ENCODE results near the gene CCDC18.
A peak's percentile ranks its signal among the peaks of the same experiment; 100 is the strongest.
"Not testable (repeated sequence)": the region's sequence is repeated elsewhere in the genome, so short reads cannot be mapped to it uniquely, and the experiment has no call there.

The CCDC18 gene

GRCh38 chr1:93171549-93172034, 8.9 kb upstream of the CCDC18 start:
- peaks cover 64% of the 10 kb centered on the region for H4K20me1 ChIP-seq (ENCODE audit: insufficient read depth, low read length, poor library complexity, severe bottlenecking)
- H3F3A ChIP-seq (ENCODE audit: low read depth), result peaks cover 17% of the 10 kb centered on the region
- TF ChIP-seq CTCF (conservative IDR thresholded peaks at IDR 0.05; ENCODE audit: low read length) (no peak), EZH2phosphoT487 (IDR thresholded peaks at IDR 0.05; ENCODE audit: borderline replicate concordance) (no peak)
- H3K9ac ChIP-seq (ENCODE audit: low read depth, low read length, poor library complexity, severe bottlenecking), result peak overlapping the region; percentile 75
- H3K9me3 ChIP-seq (ENCODE audit: insufficient read depth, low read depth, low read length), result 0 out of 2 replicates have a peak, but pooled peaks cover 3% of the 10 kb centered on the region
- H3K4me3 ChIP-seq (ENCODE audit: low read length, poor library complexity, severe bottlenecking), result peak overlapping the region; percentile 84
- peaks cover 9% of the 10 kb centered on the region; the same call in 1 of the 2 replicates for H3K36me3 ChIP-seq (ENCODE audit: insufficient read depth, low read length)
- H3K27me3 ChIP-seq (ENCODE audit: insufficient read depth, low read length, poor library complexity, severe bottlenecking), result no peaks in the 10 kb centered on the region
- peaks cover 90% of the 10 kb centered on the region for H3K79me2 ChIP-seq (ENCODE audit: insufficient read depth, low read length)
- H3K4me2 ChIP-seq (ENCODE audit: low read depth, low read length, poor library complexity, severe bottlenecking), result peak overlapping the region; percentile 93
- no peaks in the 10 kb centered on the region for H3K9me2 ChIP-seq (replicated peaks; ENCODE audit: low read depth, low read length)
- H3K4me1 ChIP-seq (ENCODE audit: insufficient read depth, low read length, poor library complexity, severe bottlenecking), result peaks cover 42% of the 10 kb centered on the region
- no peak overlapping the region for H2AFZ ChIP-seq (ENCODE audit: low read length)

- peaks cover 76% of the 10 kb centered on the region for H4K20me1 ChIP-seq (ENCODE audit: insufficient read depth, low read length, poor library complexity, severe bottlenecking)
- no peaks in the 10 kb centered on the region for H3K36me3 ChIP-seq (ENCODE audit: insufficient read depth, low read length)
- peak overlapping the region; percentile 75 for H3K9ac ChIP-seq (ENCODE audit: low read depth, low read length, poor library complexity, severe bottlenecking)
- H3K79me2 ChIP-seq (ENCODE audit: insufficient read depth, low read length), result peaks cover 90% of the 10 kb centered on the region
- no peaks in the 10 kb centered on the region for H3K9me2 ChIP-seq (replicated peaks; ENCODE audit: low read depth, low read length)
- peak overlapping the region; percentile 93 for H3K4me2 ChIP-seq (ENCODE audit: low read depth, low read length, poor library complexity, severe bottlenecking)
- peaks cover 54% of the 10 kb centered on the region for H3K4me1 ChIP-seq (ENCODE audit: insufficient read depth, low read length, poor library complexity, severe bottlenecking)
- no peaks in the 10 kb centered on the region for H3K9me3 ChIP-seq (ENCODE audit: insufficient read depth, low read depth, low read length)
- peak overlapping the region; percentile 84 for H3K4me3 ChIP-seq (ENCODE audit: low read length, poor library complexity, severe bottlenecking)
- TF ChIP-seq EZH2phosphoT487 (IDR thresholded peaks at IDR 0.05; ENCODE audit: borderline replicate concordance), result no peak
- TF ChIP-seq CTCF (conservative IDR thresholded peaks at IDR 0.05; ENCODE audit: low read length), result no peak
- H2AFZ ChIP-seq (ENCODE audit: low read length), result no peak overlapping the region
- no peaks in the 10 kb centered on the region for H3K27me3 ChIP-seq (ENCODE audit: insufficient read depth, low read length, poor library complexity, severe bottlenecking)
- peaks cover 17% of the 10 kb centered on the region for H3F3A ChIP-seq (ENCODE audit: low read depth)
Measured at GRCh38 chr1:93172778-93173177, 7.7 kb upstream of the CCDC18 start.

GRCh38 chr1:93174638-93175037, 5.9 kb upstream of the CCDC18 start:
- peaks cover 83% of the 10 kb centered on the region for H4K20me1 ChIP-seq (ENCODE audit: insufficient read depth, low read length, poor library complexity, severe bottlenecking)
- H3K27me3 ChIP-seq (ENCODE audit: insufficient read depth, low read length, poor library complexity, severe bottlenecking); H3K4me3 ChIP-seq (ENCODE audit: low read length, poor library complexity, severe bottlenecking); H2AFZ ChIP-seq (ENCODE audit: low read length); H3K9ac ChIP-seq (ENCODE audit: low read depth, low read length, poor library complexity, severe bottlenecking); H3K9me3 ChIP-seq (ENCODE audit: insufficient read depth, low read depth, low read length); H3K36me3 ChIP-seq (ENCODE audit: insufficient read depth, low read length); H3K9me2 ChIP-seq (replicated peaks; ENCODE audit: low read depth, low read length): not testable (repeated sequence)
- H3F3A ChIP-seq (ENCODE audit: low read depth), result peaks cover 17% of the 10 kb centered on the region
- peaks cover 65% of the 10 kb centered on the region for H3K4me1 ChIP-seq (ENCODE audit: insufficient read depth, low read length, poor library complexity, severe bottlenecking)
- peaks cover 90% of the 10 kb centered on the region for H3K79me2 ChIP-seq (ENCODE audit: insufficient read depth, low read length)
- H3K4me2 ChIP-seq (ENCODE audit: low read depth, low read length, poor library complexity, severe bottlenecking), result peak overlapping the region; percentile 93

- H3K4me2 ChIP-seq (ENCODE audit: low read depth, low read length, poor library complexity, severe bottlenecking), result peak overlapping the region; percentile 93
- peaks cover 88% of the 10 kb centered on the region for H3K79me2 ChIP-seq (ENCODE audit: insufficient read depth, low read length)
- H3K36me3 ChIP-seq (ENCODE audit: insufficient read depth, low read length), result no peaks in the 10 kb centered on the region
- peak overlapping the region; percentile 90 for H3K9ac ChIP-seq (ENCODE audit: low read depth, low read length, poor library complexity, severe bottlenecking)
- 0 out of 2 replicates have a peak, but pooled peaks cover 3% of the 10 kb centered on the region for H3F3A ChIP-seq (ENCODE audit: low read depth)
- H3K27me3 ChIP-seq (ENCODE audit: insufficient read depth, low read length, poor library complexity, severe bottlenecking), result no peaks in the 10 kb centered on the region
- H2AFZ ChIP-seq (ENCODE audit: low read length), result no peak overlapping the region
- TF ChIP-seq CTCF (conservative IDR thresholded peaks at IDR 0.05; ENCODE audit: low read length) (no peak), EZH2phosphoT487 (IDR thresholded peaks at IDR 0.05; ENCODE audit: borderline replicate concordance) (no peak)
- no peaks in the 10 kb centered on the region for H3K9me2 ChIP-seq (replicated peaks; ENCODE audit: low read depth, low read length)
- H4K20me1 ChIP-seq (ENCODE audit: insufficient read depth, low read length, poor library complexity, severe bottlenecking), result peaks cover 66% of the 10 kb centered on the region
- H3K4me1 ChIP-seq (ENCODE audit: insufficient read depth, low read length, poor library complexity, severe bottlenecking), result peaks cover 57% of the 10 kb centered on the region
- H3K4me3 ChIP-seq (ENCODE audit: low read length, poor library complexity, severe bottlenecking), result peak overlapping the region; percentile 87
- no peaks in the 10 kb centered on the region for H3K9me3 ChIP-seq (ENCODE audit: insufficient read depth, low read depth, low read length)
Measured at GRCh38 chr1:93177991-93178390, 2.5 kb upstream of the CCDC18 start.
